K562 (cell line): ENCODE data around the gene ABHD16A. TPM values are rescaled to one million over a fixed set of nuclear protein-coding genes. Genes with fewer than 3 reads are reported as not detected.

ENCODE experiments used
- PTTG1 ChIP-seq: fragments of 450-650 bp; IDR thresholded peaks from 2 replicates; pipeline ENCODE4 v1.6.1; 2016; ENCODE audit warnings: low read depth, mild to moderate bottlenecking, missing genetic modification characterization, missing compliant biosample characterization
- SMAD2 ChIP-seq: fragments of 150-350 bp; IDR thresholded peaks from 2 replicates; pipeline ENCODE4 v1.6.1; 2014; ENCODE audit warnings: low read depth, mild to moderate bottlenecking, low read length
- TFAM ChIP-seq: fragments of 250-450 bp; sonication (Bioruptor Pico); conservative IDR thresholded peaks from 2 replicates; pipeline ENCODE4 v1.5.0; 2021; ENCODE audit warnings: mild to moderate bottlenecking, moderate library complexity
- ZNF239 ChIP-seq: fragments of 250-450 bp; sonication (Bioruptor Pico); IDR thresholded peaks from 2 replicates; pipeline ENCODE4 v1.4.0; 2020; ENCODE audit warnings: mild to moderate bottlenecking
- polyA plus RNA-seq, 8 experiments: library from polyadenylated mRNA; depleted of rRNA in 4 of 8; stranded (reverse) in 5 of 8; unstranded in 3 of 8; fragments of >200 nt; fragmentation: Nextera tagmentation in 2 of 8; fragmentation: Illumina TruSeq in 1 of 8; extraction: Ambion mirVana in 2 of 8; extraction: Trizol in 1 of 8; gene quantifications; 2 replicates each; pipeline versions ENCODE4 v1.2.1 to v1.2.3, GENCODE V29; 2011 to 2014; ENCODE audit warnings: inconsistent platforms in 1 of 8, missing spikeins in 1 of 8
- total RNA-seq, 7 experiments: library from RNA; depleted of rRNA in 6 of 7; stranded (reverse); fragments of >200 nt in 6 of 7; fragmentation: Illumina TruSeq in 2 of 7; extraction: Trizol in 2 of 7; gene quantifications; 2 replicates each; pipeline versions ENCODE4 v1.2.1 to v1.2.3, GENCODE V29; 2011 to 2021; ENCODE audit warnings: low replicate concordance in 1 of 7
- TF ChIP-seq, protein P1 (sequence below): fragments of 450-650 bp; IDR thresholded peaks from 2 replicates; pipeline ENCODE4 v1.6.1; 2016; ENCODE audit warnings: low read depth
- TF ChIP-seq, protein P2 (sequence below): fragments of 200-600 bp; sonication (generic); IDR thresholded peaks from one replicate; pipeline ENCODE4 v1.6.1; 2012; ENCODE audit warnings: mild to moderate bottlenecking, low read depth, low read length, inconsistent platforms

The ABHD16A gene
- total and polyA plus RNA-seq, 9 of the 15 experiments (the other 6 are each of a cell fraction or from before 2014, with no cell fraction given): 25.8 to 120 (median 81.6) TPM

DNA sequence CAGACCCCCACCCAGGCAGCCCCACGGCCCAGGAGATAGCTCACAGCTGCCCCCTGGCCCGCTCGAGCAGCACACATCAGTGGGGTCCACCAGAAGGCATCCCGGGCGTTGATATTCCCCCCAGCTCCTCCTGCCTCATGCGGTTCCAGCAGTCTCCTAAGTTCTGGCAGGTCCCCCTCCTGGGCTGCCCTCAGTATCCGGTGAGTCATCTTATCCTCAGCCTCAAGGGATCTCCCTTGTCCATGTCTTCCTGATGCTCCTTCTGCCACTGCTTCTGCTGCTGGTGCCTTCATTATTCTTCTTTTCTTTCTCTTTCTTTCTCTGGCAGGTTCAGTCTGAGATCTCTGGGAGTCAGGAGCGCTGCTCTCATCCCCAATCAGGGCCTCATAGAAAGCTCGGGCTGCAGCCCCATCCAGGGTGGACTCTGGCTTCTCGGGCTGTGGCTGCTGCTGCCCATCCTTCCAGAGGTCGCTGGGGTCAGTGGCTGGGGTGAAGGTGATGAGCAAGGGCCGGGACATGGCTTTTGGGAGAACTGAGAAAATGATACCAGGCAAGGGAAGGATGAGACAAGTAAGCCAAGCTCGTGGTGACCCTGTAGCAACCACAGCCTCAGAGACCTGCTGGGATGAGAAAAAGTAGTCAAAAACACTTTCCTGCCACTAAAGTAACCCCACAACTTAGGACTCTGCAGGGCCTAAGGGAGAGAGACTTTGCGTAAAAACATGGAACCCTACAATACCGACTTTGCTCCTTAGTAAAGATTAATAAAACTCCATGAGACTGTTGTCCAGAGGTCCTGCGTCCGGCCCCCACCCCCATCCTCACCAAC, 38.9 kb downstream of the ABHD16A start (continued):
- TF ChIP-seq, protein P1, sequence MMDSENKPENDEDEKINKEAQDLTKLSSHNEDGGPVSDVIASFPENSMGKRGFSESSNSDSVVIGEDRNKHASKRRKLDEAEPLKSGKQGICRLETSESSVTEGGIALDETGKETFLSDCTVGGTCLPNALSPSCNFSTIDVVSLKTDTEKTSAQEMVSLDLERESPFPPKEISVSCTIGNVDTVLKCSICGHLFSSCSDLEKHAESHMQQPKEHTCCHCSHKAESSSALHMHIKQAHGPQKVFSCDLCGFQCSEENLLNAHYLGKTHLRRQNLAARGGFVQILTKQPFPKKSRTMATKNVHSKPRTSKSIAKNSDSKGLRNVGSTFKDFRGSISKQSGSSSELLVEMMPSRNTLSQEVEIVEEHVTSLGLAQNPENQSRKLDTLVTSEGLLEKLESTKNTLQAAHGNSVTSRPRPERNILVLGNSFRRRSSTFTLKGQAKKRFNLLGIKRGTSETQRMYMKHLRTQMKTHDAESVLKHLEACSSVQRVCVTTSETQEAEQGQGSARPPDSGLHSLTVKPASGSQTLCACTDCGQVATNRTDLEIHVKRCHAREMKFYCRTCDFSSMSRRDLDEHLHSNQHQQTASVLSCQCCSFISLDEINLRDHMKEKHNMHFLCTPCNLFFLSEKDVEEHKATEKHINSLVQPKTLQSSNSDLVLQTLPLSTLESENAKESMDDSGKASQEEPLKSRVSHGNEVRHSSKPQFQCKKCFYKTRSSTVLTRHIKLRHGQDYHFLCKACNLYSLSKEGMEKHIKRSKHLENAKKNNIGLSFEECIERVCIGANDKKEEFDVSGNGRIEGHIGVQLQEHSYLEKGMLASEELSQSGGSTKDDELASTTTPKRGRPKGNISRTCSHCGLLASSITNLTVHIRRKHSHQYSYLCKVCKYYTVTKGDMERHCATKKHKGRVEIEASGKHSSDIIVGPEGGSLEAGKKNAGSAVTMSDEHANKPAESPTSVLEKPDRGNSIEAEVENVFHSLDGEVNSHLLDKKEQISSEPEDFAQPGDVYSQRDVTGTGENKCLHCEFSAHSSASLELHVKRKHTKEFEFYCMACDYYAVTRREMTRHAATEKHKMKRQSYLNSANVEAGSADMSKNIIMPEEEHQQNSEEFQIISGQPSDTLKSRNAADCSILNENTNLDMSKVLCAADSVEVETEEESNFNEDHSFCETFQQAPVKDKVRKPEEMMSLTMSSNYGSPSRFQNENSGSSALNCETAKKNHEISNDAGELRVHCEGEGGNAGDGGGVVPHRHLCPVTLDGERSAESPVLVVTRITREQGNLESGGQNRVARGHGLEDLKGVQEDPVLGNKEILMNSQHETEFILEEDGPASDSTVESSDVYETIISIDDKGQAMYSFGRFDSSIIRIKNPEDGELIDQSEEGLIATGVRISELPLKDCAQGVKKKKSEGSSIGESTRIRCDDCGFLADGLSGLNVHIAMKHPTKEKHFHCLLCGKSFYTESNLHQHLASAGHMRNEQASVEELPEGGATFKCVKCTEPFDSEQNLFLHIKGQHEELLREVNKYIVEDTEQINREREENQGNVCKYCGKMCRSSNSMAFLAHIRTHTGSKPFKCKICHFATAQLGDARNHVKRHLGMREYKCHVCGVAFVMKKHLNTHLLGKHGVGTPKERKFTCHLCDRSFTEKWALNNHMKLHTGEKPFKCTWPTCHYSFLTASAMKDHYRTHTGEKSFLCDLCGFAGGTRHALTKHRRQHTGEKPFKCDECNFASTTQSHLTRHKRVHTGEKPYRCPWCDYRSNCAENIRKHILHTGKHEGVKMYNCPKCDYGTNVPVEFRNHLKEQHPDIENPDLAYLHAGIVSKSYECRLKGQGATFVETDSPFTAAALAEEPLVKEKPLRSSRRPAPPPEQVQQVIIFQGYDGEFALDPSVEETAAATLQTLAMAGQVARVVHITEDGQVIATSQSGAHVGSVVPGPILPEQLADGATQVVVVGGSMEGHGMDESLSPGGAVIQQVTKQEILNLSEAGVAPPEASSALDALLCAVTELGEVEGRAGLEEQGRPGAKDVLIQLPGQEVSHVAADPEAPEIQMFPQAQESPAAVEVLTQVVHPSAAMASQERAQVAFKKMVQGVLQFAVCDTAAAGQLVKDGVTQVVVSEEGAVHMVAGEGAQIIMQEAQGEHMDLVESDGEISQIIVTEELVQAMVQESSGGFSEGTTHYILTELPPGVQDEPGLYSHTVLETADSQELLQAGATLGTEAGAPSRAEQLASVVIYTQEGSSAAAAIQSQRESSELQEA: no peak
- no peak for TF ChIP-seq SMAD2
- TF ChIP-seq TFAM (CRISPR knock-in tag): no peak
- TF ChIP-seq PTTG1 (tag): no peak
- TF ChIP-seq, protein P2, sequence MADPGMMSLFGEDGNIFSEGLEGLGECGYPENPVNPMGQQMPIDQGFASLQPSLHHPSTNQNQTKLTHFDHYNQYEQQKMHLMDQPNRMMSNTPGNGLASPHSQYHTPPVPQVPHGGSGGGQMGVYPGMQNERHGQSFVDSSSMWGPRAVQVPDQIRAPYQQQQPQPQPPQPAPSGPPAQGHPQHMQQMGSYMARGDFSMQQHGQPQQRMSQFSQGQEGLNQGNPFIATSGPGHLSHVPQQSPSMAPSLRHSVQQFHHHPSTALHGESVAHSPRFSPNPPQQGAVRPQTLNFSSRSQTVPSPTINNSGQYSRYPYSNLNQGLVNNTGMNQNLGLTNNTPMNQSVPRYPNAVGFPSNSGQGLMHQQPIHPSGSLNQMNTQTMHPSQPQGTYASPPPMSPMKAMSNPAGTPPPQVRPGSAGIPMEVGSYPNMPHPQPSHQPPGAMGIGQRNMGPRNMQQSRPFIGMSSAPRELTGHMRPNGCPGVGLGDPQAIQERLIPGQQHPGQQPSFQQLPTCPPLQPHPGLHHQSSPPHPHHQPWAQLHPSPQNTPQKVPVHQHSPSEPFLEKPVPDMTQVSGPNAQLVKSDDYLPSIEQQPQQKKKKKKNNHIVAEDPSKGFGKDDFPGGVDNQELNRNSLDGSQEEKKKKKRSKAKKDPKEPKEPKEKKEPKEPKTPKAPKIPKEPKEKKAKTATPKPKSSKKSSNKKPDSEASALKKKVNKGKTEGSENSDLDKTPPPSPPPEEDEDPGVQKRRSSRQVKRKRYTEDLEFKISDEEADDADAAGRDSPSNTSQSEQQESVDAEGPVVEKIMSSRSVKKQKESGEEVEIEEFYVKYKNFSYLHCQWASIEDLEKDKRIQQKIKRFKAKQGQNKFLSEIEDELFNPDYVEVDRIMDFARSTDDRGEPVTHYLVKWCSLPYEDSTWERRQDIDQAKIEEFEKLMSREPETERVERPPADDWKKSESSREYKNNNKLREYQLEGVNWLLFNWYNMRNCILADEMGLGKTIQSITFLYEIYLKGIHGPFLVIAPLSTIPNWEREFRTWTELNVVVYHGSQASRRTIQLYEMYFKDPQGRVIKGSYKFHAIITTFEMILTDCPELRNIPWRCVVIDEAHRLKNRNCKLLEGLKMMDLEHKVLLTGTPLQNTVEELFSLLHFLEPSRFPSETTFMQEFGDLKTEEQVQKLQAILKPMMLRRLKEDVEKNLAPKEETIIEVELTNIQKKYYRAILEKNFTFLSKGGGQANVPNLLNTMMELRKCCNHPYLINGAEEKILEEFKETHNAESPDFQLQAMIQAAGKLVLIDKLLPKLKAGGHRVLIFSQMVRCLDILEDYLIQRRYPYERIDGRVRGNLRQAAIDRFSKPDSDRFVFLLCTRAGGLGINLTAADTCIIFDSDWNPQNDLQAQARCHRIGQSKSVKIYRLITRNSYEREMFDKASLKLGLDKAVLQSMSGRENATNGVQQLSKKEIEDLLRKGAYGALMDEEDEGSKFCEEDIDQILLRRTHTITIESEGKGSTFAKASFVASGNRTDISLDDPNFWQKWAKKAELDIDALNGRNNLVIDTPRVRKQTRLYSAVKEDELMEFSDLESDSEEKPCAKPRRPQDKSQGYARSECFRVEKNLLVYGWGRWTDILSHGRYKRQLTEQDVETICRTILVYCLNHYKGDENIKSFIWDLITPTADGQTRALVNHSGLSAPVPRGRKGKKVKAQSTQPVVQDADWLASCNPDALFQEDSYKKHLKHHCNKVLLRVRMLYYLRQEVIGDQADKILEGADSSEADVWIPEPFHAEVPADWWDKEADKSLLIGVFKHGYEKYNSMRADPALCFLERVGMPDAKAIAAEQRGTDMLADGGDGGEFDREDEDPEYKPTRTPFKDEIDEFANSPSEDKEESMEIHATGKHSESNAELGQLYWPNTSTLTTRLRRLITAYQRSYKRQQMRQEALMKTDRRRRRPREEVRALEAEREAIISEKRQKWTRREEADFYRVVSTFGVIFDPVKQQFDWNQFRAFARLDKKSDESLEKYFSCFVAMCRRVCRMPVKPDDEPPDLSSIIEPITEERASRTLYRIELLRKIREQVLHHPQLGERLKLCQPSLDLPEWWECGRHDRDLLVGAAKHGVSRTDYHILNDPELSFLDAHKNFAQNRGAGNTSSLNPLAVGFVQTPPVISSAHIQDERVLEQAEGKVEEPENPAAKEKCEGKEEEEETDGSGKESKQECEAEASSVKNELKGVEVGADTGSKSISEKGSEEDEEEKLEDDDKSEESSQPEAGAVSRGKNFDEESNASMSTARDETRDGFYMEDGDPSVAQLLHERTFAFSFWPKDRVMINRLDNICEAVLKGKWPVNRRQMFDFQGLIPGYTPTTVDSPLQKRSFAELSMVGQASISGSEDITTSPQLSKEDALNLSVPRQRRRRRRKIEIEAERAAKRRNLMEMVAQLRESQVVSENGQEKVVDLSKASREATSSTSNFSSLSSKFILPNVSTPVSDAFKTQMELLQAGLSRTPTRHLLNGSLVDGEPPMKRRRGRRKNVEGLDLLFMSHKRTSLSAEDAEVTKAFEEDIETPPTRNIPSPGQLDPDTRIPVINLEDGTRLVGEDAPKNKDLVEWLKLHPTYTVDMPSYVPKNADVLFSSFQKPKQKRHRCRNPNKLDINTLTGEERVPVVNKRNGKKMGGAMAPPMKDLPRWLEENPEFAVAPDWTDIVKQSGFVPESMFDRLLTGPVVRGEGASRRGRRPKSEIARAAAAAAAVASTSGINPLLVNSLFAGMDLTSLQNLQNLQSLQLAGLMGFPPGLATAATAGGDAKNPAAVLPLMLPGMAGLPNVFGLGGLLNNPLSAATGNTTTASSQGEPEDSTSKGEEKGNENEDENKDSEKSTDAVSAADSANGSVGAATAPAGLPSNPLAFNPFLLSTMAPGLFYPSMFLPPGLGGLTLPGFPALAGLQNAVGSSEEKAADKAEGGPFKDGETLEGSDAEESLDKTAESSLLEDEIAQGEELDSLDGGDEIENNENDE: no peak
- TF ChIP-seq ZNF239 (CRISPR knock-in tag): no peak
